Mucosa of stomach (tissue), 1 donor: ENCODE measurements around the gene KRTAP10-2.
"Not testable (repeated sequence)": the region's sequence is repeated elsewhere in the genome, so short reads cannot be mapped to it uniquely, and the experiment has no call there.

Experiments
- H3K27me3 ChIP-seq: one replicate; pipeline ENCODE4 v1.7.0; 2013; ENCODE audit warnings: mild to moderate bottlenecking, low read length; ENCODE audit not compliant: control insufficient read depth, insufficient read depth
- H3K36me3 ChIP-seq: one replicate; pipeline ENCODE4 v1.7.0; 2013; ENCODE audit warnings: low read length; ENCODE audit not compliant: control insufficient read depth, insufficient read depth
- H3K4me1 ChIP-seq: one replicate; pipeline ENCODE4 v1.7.0; 2013; ENCODE audit warnings: mild to moderate bottlenecking, low read length; ENCODE audit not compliant: control insufficient read depth, insufficient read depth
- H3K4me3 ChIP-seq: one replicate; pipeline ENCODE4 v1.7.0; 2013; ENCODE audit warnings: low read length
- H3K9ac ChIP-seq: one replicate; pipeline ENCODE4 v1.7.0; 2013; ENCODE audit warnings: mild to moderate bottlenecking, low read length, moderate library complexity
- H3K9me3 ChIP-seq: one replicate; pipeline ENCODE4 v1.7.0; 2013; ENCODE audit warnings: mild to moderate bottlenecking, low read length, moderate library complexity; ENCODE audit not compliant: control insufficient read depth
- donor health status: Pancreatic carcinoma.

Gene KRTAP10-2

DNA sequence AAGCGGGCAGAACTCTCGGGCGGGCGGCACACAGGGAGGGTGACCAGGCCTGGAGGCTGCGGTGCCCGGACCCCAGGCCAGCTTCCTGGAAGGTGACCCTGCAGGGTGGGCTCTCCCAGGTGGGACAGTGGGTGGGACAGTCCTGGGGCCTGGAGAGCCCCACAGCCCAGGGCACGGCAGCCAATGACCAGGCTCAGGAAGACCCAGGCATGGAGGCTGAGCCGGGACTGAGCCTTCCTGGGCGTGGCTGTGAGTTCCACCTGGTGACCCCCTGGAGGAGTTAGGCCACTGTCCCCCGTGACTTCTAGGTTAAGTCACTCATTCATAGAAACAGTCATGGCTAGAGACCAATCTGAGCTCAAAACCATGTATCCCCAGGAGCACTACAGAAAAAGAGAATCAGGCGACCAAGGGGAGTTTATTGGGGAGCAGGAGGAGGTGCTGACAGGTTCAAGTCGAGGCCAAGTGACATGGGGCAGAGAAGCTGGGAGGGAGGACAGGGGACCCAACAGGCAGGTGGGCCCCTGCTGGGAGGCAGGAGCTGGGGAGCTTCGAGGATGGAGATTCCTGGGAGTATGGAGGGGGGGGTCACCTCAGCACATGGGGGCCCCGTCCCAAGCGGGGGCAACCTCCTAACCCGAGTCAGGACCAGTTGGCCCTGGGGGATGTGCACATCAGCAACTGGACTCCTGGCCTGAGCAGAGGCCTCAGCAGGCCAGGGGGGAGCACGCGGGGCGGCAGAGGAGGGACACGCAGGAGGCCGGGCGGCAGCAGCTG is 27.9 kb upstream of the KRTAP10-2 start:
- Histone ChIP-seq H3K4me1 (peaks cover 9% of the 10 kb centered on the region), H3K27me3 (peaks cover 3% of the 10 kb centered on the region), H3K9me3 (no peaks in the 10 kb centered on the region), H3K36me3 (no peaks in the 10 kb centered on the region), H3K4me3 (no peak overlapping the region), H3K9ac (no peak overlapping the region)

GRCh38 chr21:44578371-44579055 is 27.2 kb upstream of the KRTAP10-2 start:
- no peaks in the 10 kb centered on the region for H3K9me3 ChIP-seq

DNA sequence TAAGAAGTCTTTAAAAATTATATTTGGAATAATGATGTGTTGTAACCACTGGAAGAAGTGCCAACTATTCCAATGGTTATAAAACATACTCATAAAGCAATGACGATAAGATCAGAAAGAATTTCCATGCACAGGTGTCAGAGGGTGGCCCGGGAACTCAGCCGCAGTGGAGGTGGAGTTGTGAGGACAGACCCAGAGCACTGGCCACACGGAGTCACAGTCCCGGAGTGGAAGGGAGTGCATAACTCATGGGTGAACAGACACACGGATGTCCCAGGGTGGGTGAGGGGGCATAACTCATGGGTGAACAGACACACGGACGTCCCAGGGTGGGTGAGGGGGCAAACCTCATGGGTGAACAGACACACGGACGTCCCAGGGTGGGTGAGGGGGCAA is 24.7 kb upstream of the KRTAP10-2 start:
- no peaks in the 10 kb centered on the region for H3K9me3 ChIP-seq
- H3K4me3 ChIP-seq: no peak overlapping the region
- H3K9ac ChIP-seq: no peak overlapping the region
- H3K27me3 ChIP-seq: peaks cover 7% of the 10 kb centered on the region
- H3K4me1 ChIP-seq: peaks cover 22% of the 10 kb centered on the region
- no peaks in the 10 kb centered on the region for H3K36me3 ChIP-seq

More at GRCh38 chr21:44578371-44579055, 27.2 kb upstream of the KRTAP10-2 start:
- peaks cover 12% of the 10 kb centered on the region for H3K4me1 ChIP-seq
- H3K36me3 ChIP-seq: no peaks in the 10 kb centered on the region
- H3K27me3 ChIP-seq: peaks cover 3% of the 10 kb centered on the region
- no peak overlapping the region for H3K9ac ChIP-seq
- no peak overlapping the region for H3K4me3 ChIP-seq

DNA sequence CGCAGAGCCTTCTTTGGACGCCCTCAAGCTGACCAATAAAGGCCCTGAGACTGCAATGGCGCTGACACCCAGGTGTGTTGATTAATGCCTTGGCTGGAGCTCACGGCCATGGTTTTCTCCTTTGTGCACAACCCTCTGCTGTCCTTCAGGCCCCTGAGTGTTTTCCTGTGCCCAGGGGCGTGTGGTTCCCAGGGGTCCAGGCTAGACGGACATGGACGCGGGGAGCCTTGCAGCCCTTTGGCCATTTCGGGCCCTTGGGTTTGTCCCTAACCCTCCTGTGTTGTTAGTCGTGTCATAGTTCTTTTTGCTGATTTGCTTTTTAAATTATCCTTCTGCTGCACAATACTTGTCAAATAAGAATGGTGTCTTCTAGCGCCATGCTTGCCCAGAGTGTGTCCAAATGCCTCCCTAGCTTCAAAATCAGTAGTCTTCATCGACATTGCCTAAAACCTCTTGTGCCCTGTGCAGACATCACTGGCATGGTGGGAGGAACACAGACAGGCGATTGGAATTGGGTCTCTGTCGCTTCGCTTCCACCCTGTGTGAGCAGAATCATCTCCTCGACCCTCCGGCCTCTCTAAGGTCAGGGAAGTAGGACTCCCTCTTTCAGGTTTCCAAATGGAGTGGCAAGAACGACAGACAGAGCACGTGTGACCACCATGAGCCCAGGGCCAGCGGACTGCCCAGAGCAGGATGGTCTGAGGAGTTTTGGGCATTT is 24.2 kb upstream of the KRTAP10-2 start:
- H3K9me3 ChIP-seq: no peaks in the 10 kb centered on the region
- no peak overlapping the region for H3K9ac ChIP-seq
- H3K36me3 ChIP-seq: no peaks in the 10 kb centered on the region
- peaks cover 7% of the 10 kb centered on the region for H3K27me3 ChIP-seq
- H3K4me1 ChIP-seq: peaks cover 22% of the 10 kb centered on the region
- H3K4me3 ChIP-seq: no peak overlapping the region

DNA sequence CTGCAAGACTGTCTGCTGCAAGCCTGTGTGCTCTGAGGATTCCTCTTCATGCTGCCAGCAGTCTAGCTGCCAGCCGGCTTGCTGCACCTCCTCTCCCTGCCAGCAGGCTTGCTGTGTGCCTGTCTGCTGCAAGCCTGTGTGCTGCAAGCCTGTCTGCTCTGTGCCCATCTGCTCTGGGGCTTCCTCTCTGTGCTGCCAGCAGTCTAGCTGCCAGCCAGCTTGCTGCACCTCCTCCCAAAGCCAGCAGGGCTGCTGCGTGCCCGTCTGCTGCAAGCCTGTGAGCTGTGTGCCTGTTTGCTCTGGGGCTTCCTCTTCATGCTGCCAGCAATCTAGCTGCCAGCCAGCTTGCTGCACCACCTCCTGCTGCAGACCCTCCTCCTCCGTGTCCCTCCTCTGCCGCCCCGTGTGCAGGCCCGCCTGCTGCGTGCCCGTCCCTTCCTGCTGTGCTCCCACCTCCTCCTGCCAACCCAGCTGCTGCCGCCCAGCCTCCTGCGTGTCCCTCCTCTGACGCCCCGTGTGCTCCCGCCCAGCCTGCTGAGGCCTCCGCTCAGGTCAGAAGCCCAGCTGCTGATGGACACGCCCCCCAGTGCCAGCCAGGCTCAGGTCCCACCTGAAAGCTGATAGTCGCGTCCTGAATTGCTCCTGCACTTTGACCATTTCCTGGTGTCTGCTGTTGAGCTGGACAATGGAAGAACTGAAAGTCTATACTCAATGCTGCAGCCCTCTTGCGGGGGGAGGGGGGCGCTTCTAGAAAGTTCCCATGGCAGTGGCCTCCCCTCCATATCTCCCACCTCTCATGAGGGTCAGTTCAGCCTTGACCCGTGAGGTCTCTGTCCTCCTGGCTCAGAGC is 23.4 kb upstream of the KRTAP10-2 start:
- Histone ChIP-seq H3K36me3 (no peaks in the 10 kb centered on the region), H3K27me3 (peaks cover 7% of the 10 kb centered on the region), H3K4me3 (no peak overlapping the region), H3K9me3 (no peaks in the 10 kb centered on the region), H3K9ac (no peak overlapping the region), H3K4me1 (peaks cover 22% of the 10 kb centered on the region)

DNA sequence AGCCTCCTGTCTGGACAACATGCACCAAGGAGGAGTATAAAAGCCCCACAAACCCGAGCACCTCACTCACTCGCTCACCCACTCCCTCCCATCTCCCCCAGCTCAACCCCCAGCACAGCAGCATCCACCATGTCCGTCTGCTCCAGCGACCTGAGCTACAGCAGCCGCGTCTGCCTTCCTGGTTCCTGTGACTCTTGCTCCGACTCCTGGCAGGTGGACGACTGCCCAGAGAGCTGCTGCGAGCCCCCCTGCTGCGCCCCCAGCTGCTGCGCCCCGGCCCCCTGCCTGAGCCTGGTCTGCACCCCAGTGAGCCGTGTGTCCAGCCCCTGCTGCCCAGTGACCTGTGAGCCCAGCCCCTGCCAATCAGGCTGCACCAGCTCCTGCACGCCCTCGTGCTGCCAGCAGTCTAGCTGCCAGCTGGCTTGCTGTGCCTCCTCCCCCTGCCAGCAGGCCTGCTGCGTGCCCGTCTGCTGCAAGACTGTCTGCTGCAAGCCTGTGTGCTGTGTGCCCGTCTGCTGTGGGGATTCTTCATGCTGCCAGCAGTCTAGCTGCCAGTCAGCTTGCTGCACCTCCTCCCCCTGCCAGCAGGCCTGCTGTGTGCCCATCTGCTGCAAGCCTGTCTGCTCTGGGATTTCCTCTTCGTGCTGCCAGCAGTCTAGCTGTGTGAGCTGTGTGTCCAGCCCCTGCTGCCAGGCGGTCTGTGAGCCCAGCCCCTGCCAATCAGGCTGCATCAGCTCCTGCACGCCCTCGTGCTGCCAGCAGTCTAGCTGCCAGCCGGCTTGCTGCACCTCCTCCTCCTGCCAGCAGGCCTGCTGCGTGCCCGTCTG is 22.5 kb upstream of the KRTAP10-2 start, which contains the start of gene KRTAP10-4:
Gene KRTAP10-4 (plus strand): TSS at position 100 of the 827 bp plus-strand sequence. CDS start 30 bp downstream, at position 130.
- not testable (repeated sequence) for H3K9ac ChIP-seq, H3K9me3 ChIP-seq, H3K36me3 ChIP-seq, H3K4me3 ChIP-seq, H3K27me3 ChIP-seq
- peaks cover 22% of the 10 kb centered on the region for H3K4me1 ChIP-seq

DNA sequence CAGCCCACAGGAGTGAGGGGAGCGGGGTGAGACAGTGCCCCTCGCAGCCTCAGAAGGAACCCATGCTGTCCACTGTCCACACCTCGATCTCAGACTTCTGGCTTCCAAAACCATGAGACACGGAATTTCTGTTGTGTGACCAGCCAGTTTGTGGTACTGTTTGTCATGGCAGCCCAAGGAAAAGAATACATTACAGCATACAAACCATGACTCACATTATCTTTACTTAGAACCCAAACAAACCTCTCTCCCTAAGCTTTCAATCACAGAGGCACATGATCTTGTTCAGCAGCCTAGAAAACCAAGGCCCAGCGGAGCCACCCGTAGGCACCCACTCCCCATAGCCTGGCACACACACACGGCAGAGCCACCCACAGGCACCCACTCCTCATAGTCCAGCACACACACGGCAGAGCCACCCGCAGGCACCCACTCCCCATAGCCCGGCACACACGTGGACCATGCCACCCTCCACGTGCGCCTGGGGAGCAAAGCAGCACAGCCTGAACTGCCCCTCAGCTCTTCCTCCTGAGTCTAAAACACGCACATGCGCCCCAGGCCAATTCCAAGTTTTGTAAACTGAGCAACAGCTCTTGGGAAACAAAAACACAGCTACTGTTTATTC is 21.8 kb upstream of the KRTAP10-2 start:
- peaks cover 7% of the 10 kb centered on the region for H3K27me3 ChIP-seq
- no peaks in the 10 kb centered on the region for H3K9me3 ChIP-seq
- H3K4me1 ChIP-seq: peaks cover 22% of the 10 kb centered on the region
- no peak overlapping the region for H3K4me3 ChIP-seq
- no peak overlapping the region for H3K9ac ChIP-seq
- H3K36me3 ChIP-seq: no peaks in the 10 kb centered on the region

DNA sequence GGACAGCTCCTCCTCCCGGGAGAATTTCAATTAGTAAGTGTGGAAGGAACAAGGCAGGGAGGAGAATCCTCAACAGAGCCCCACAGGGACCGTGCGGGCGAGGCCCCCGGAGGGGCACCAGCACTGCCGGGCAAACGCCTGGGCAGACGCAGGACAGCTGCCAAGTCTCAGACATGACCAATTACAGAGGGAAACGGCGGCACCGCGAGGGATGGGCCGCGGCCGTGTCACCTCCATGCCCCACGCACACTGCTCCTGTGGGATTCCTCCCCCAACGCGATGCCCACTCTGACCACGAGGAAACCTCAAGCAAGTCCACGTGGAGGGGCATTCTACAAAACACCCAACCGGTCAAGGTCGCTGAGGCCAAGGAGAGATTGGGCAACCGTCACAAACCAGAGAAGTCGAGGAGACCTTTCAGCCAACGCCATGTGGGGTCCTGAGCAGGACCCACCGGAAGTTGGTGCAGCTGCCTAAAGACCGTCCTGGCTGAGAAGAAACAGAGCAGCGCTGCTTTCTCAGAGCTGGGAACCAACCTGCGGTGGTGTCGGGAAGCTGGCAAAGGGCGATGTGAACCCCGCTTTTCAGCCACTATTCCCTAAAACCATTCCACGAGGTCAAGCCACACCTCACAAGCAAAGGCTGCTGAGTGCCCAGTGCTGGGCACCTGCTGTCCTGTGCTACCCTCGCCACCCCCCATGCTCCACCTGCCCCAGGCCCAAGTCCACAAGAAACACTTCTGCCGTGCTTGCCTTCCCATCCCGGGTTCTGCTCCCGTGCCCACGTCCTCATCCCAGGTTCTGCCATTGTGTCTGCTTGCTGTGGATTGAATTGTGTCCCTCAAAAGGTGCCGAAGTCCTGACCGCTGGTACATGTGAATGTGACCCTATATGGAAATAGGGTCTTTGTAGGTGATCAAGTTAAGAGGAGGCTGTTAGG is 20.8 kb upstream of the KRTAP10-2 start:
- Histone ChIP-seq H3K4me3 (no peak overlapping the region), H3K27me3 (peaks cover 7% of the 10 kb centered on the region), H3K36me3 (no peaks in the 10 kb centered on the region), H3K9ac (no peak overlapping the region), H3K9me3 (no peaks in the 10 kb centered on the region), H3K4me1 (peaks cover 22% of the 10 kb centered on the region)

- peaks cover 7% of the 10 kb centered on the region for H3K27me3 ChIP-seq
- no peaks in the 10 kb centered on the region for H3K36me3 ChIP-seq
- H3K9me3 ChIP-seq: no peaks in the 10 kb centered on the region
- peaks cover 22% of the 10 kb centered on the region for H3K4me1 ChIP-seq
- no peak overlapping the region for H3K4me3 ChIP-seq
- H3K9ac ChIP-seq: no peak overlapping the region
Observed at GRCh38 chr21:44571296-44571695, 20.0 kb upstream of the KRTAP10-2 start.
